ENCODE results near the gene WASHC3.

The WASHC3 gene

GRCh38 chr12:101968770-101969169, 93.0 kb downstream of the WASHC3 start:
- no peak for DNase-seq (ENCODE audit: low read depth in 2 of 2)

DNA sequence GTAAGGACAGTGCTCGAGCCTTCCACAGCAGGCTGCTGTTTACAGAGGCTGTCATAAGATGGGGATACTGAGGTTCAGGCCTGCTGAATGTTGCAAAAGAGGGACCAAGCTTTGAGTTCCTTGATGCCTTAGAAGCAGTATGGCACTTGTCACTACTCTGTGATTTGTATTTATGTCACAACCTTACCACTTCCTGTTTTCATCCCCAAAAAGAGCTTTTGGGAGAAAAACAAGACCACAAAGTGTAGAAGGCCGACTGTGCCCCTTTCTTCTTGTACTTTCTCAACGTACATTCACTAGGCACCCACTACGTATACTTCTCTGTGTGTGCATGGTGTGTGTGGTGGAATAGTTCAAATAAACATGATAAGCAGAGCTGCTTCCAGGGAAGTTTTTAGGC, 94.3 kb downstream of the WASHC3 start:
- DNase-seq (ENCODE audit: low read depth in 2 of 2): no peak

GRCh38 chr12:101966496-101966895, 95.3 kb downstream of the WASHC3 start:
- no peak for DNase-seq (ENCODE audit: low read depth in 2 of 2)

- no peak for DNase-seq (ENCODE audit: low read depth in 2 of 2)
Observed at GRCh38 chr12:101963697-101964096, 98.1 kb downstream of the WASHC3 start.

Data from stimulated activated CD4-positive, alpha-beta T cell treated with anti-CD3 and anti-CD28 coated beads, Interleukin-15, amount 100 ng/mL, for 48 hours (primary cell).